Measurements from ENCODE around the gene NUDT1.

GRCh38 chr7:2230226-2230625, 11.8 kb upstream of the NUDT1 start:
- TF ChIP-seq EZH2phosphoT487 (IDR thresholded peaks at IDR 0.05; ENCODE audit: insufficient read depth, low read depth) (no peak), EZH2 (IDR thresholded peaks at IDR 0.05; ENCODE audit: insufficient read depth, poor library complexity, severe bottlenecking) (no peak)
